Erythroblast (primary cell): ENCODE measurements around the gene AACS.

Experiments
- GATA1 ChIP-seq: IDR thresholded peaks from 2 replicates; pipeline ENCODE4 v1.6.1; 2011; ENCODE audit warnings: low read depth, mild to moderate bottlenecking, control low read depth, low read length, moderate library complexity
- POLR2A ChIP-seq: IDR thresholded peaks from 2 replicates; pipeline ENCODE4 v1.6.1; 2011; ENCODE audit warnings: mild to moderate bottlenecking, low read length

- TF ChIP-seq POLR2A (no peak), GATA1 (no peak)
These were observed 127.5 kb downstream of the AACS start for GRCh38 chr12:125192690-125193221.
